Activated T-helper 1 cell treated with anti-CD3 and anti-CD28 coated beads, Interleukin-12 subunit alpha, Interleukin-12 subunit beta, Interleukin-2, Interleukin-4 antibody, amounts not matched to agents 30 ng/mL and 10 ng/mL and 1 ng/mL, durations not matched to agents 14 hours and 24 hours and 36 hours (primary cell): ENCODE data around the gene ELFN2. TPM values are rescaled to one million over a fixed set of nuclear protein-coding genes. Genes with fewer than 3 reads are reported as not detected.

Experiments
- DNase-seq: peaks from one replicate; pipeline ENCODE4 v3.0.0; 2021; ENCODE audit warnings: low spot score
- H3K27ac Mint-ChIP-seq: one replicate; pipeline ENCODE4 v1.8.0; 2021; ENCODE audit warnings: mild to moderate bottlenecking, mixed read lengths
- H3K27me3 Mint-ChIP-seq: one replicate; pipeline ENCODE4 v1.8.0; 2022; ENCODE audit warnings: mild to moderate bottlenecking, moderate library complexity, mixed read lengths; ENCODE audit not compliant: insufficient read depth
- H3K36me3 Mint-ChIP-seq: one replicate; pipeline ENCODE4 v1.8.0; 2021; ENCODE audit warnings: low read depth, mixed read lengths
- H3K4me1 Mint-ChIP-seq: one replicate; pipeline ENCODE4 v1.8.0; 2021; ENCODE audit warnings: low read depth, mixed read lengths
- H3K4me3 Mint-ChIP-seq: one replicate; pipeline ENCODE4 v1.8.0; 2021; ENCODE audit warnings: mild to moderate bottlenecking, moderate library complexity, mixed read lengths
- H3K9me3 Mint-ChIP-seq: one replicate; pipeline ENCODE4 v1.8.0; 2021; ENCODE audit warnings: mixed read lengths
- intact Hi-C: fragments of 100-400 bp; cut with micrococcal nuclease; formaldehyde crosslinking; loops from one replicate; pipeline ENCODE4 v1.15.1; 2024
- total RNA-seq: library from RNA; stranded (reverse); gene quantifications from 2 replicates; pipeline ENCODE4 v1.2.3, GENCODE V29; 2022

Gene ELFN2
- total RNA-seq, 1 donor from 2014 or later: 0.08 TPM

- no peak overlapping the region for H3K27ac Mint-ChIP-seq
- H3K36me3 Mint-ChIP-seq: no peaks in the 10 kb centered on the region
- intact Hi-C loops: no loop called here
- H3K9me3 Mint-ChIP-seq: no peaks in the 10 kb centered on the region
- H3K27me3 Mint-ChIP-seq: peaks cover 73% of the 10 kb centered on the region
- H3K4me3 Mint-ChIP-seq: no peak overlapping the region
- H3K4me1 Mint-ChIP-seq: no peaks in the 10 kb centered on the region
- no peak for DNase-seq
Measured at GRCh38 chr22:37324340-37325038, 102.8 kb downstream of the ELFN2 start.

GRCh38 chr22:37320726-37321677, 106.3 kb downstream of the ELFN2 start:
- H3K27me3 Mint-ChIP-seq: peaks cover 47% of the 10 kb centered on the region
- peaks cover 12% of the 10 kb centered on the region for H3K4me1 Mint-ChIP-seq
- intact Hi-C loops: no loop called here
- no peaks in the 10 kb centered on the region for H3K9me3 Mint-ChIP-seq
- no peak overlapping the region for H3K4me3 Mint-ChIP-seq
- no peak for DNase-seq
- no peaks in the 10 kb centered on the region for H3K36me3 Mint-ChIP-seq
- H3K27ac Mint-ChIP-seq: no peak overlapping the region

DNA sequence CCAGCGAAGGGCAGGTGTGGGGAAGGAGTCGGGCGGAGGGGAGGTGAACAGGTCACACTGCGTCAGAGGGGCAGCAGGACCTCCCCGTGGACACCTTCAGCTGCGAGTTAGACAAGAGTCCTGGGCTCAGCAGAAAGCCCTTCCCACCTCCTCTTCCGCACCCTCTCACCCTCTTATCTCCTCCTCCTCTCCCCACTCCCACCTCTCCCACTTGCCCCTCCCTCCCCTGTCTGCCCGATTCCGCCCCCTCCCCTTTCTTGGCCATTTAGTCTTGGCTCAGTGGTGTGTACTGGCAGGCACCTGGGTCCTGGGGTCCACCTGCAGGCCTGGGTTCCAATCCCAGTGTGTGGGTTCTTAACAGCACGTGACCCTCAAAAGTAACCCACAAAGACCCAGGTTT, 107.8 kb downstream of the ELFN2 start:
- peaks cover 41% of the 10 kb centered on the region for H3K27me3 Mint-ChIP-seq
- H3K36me3 Mint-ChIP-seq: peaks cover 2% of the 10 kb centered on the region
- H3K27ac Mint-ChIP-seq: no peak overlapping the region
- no peak overlapping the region for H3K4me3 Mint-ChIP-seq
- intact Hi-C loops: no loop called here
- H3K4me1 Mint-ChIP-seq: peaks cover 22% of the 10 kb centered on the region
- no peak for DNase-seq
- H3K9me3 Mint-ChIP-seq: no peaks in the 10 kb centered on the region

- Mint-ChIP-seq H3K27me3 (peaks cover 32% of the 10 kb centered on the region), H3K27ac (no peak overlapping the region), H3K4me1 (peaks cover 32% of the 10 kb centered on the region), H3K36me3 (peaks cover 2% of the 10 kb centered on the region), H3K4me3 (no peak overlapping the region), H3K9me3 (no peaks in the 10 kb centered on the region)
- intact Hi-C loops: no loop called here
- DNase-seq: no peak
Measured at GRCh38 chr22:37318364-37319109, 108.7 kb downstream of the ELFN2 start.

Other genes starting within 250 kb of the ELFN2 start
- 4.8 and 4.9 TPM in 2 replicates for gene C1QTNF6, start 239.2 kb downstream of the ELFN2 start, total RNA-seq
- gene SSTR3, start 215.0 kb downstream of the ELFN2 start, total RNA-seq: 2.3 TPM in 2 replicates
- 592 and 614 TPM in 2 replicates for gene RAC2, start 183.2 kb downstream of the ELFN2 start, total RNA-seq
- gene CYTH4, start 145.0 kb downstream of the ELFN2 start, total RNA-seq: 49.5 and 57.1 TPM in 2 replicates
- 213 and 214 TPM in 2 replicates for gene MFNG, start 58.9 kb upstream of the ELFN2 start, total RNA-seq
- gene CARD10, start 91.9 kb upstream of the ELFN2 start, total RNA-seq: not detected in 2 replicates
- gene CDC42EP1, start 133.0 kb upstream of the ELFN2 start, total RNA-seq: 1.1 and 1.5 TPM in 2 replicates
- gene LGALS2, start 152.6 kb upstream of the ELFN2 start, total RNA-seq: not detected in 2 replicates
- gene GGA1, start 181.4 kb upstream of the ELFN2 start, total RNA-seq: 70.8 and 78.9 TPM in 2 replicates
- 110 and 116 TPM in 2 replicates for gene SH3BP1, start 212.2 kb upstream of the ELFN2 start, total RNA-seq
- 47.0 and 50.4 TPM in 2 replicates for gene PDXP, start 231.2 kb upstream of the ELFN2 start, total RNA-seq
- gene LGALS1, start 248.2 kb upstream of the ELFN2 start, total RNA-seq: 245 and 254 TPM in 2 replicates